ENCODE data around the gene HAUS3. TPM values are rescaled to one million over a fixed set of nuclear protein-coding genes. Genes with fewer than 3 reads are reported as not detected.

HAUS3 gene
- total RNA-seq, 4 donors from 2014 or later, result 7.4 to 29.9 (median 14.2) TPM

DNA sequence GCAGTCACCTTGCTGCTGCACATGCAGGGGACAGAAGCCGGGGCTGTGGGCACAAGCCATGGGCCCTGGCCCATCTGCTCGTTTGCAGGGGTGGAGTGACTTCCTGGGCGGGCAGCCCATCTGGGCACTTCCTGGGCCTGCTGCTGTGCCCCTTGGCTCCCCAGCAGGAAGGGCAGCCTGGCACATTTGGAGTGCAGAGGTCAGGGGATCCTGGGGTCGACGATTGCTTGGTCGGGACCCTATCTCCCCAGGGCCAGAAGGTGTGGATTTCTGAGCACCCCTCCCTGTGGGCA is 30.9 kb upstream of the HAUS3 start:
- no peak overlapping the region for H3K4me3 ChIP-seq
- intact Hi-C loops (cut with DNase I; ENCODE audit: low total_unique reads), result no loop called here
- H3K36me3 ChIP-seq, result no peaks in the 10 kb centered on the region
- no peak for DNase-seq
- H3K9me3 ChIP-seq, result no peaks in the 10 kb centered on the region
- H3K4me1 ChIP-seq, result no peaks in the 10 kb centered on the region
- no peak for TF ChIP-seq POLR2A (IDR thresholded peaks at IDR 0.05)
- TF ChIP-seq, protein P1, sequence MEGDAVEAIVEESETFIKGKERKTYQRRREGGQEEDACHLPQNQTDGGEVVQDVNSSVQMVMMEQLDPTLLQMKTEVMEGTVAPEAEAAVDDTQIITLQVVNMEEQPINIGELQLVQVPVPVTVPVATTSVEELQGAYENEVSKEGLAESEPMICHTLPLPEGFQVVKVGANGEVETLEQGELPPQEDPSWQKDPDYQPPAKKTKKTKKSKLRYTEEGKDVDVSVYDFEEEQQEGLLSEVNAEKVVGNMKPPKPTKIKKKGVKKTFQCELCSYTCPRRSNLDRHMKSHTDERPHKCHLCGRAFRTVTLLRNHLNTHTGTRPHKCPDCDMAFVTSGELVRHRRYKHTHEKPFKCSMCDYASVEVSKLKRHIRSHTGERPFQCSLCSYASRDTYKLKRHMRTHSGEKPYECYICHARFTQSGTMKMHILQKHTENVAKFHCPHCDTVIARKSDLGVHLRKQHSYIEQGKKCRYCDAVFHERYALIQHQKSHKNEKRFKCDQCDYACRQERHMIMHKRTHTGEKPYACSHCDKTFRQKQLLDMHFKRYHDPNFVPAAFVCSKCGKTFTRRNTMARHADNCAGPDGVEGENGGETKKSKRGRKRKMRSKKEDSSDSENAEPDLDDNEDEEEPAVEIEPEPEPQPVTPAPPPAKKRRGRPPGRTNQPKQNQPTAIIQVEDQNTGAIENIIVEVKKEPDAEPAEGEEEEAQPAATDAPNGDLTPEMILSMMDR (IDR thresholded peaks at IDR 0.05), result no peak
- no peaks in the 10 kb centered on the region for H3K27me3 ChIP-seq
- no peak overlapping the region for H3K27ac ChIP-seq

DNA sequence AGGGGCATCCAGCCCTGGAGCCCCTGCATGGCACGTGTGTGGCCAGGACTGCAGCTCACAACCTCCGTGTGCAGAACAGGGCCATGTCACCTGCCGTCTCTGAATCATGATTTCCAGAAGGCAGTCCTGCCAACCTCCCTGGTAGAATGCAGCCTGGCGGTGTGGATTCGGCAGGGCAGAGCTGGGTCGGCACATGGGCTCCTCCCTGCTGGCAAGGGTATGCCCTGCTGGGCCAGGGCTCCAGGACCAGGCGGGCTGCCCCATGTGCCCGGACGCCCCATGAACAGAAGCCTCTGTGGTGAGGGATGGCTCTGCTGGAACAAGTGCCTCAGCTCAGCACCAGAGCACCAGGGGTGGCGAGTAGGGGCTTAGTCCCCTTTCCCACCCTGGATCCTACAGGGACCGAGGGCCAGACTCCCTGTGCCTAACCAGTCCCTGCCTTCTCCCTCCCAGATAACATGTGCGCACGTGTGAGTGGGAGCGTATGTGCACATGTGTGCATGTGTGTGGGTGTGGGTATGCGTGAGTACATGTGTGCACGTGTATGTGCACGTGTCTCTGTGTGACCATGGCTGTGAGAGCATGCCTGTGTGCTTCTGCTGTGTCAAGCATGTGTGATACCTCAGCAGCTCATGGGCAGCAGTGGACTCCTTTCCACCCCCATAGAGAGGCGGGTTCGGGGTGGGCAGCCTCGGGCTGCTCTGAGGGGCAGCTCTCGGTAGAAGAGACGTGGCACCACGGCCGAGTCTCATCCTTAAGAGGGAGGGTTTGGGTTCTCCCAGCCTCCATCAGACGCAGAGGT is 30.3 kb upstream of the HAUS3 start:
- Histone ChIP-seq H3K27me3 (no peaks in the 10 kb centered on the region), H3K36me3 (no peaks in the 10 kb centered on the region), H3K4me1 (no peaks in the 10 kb centered on the region), H3K27ac (no peak overlapping the region), H3K9me3 (no peaks in the 10 kb centered on the region), H3K4me3 (no peak overlapping the region)
- TF ChIP-seq, protein P1 (IDR thresholded peaks at IDR 0.05), result no peak
- no peak for TF ChIP-seq POLR2A (IDR thresholded peaks at IDR 0.05)
- no peak for DNase-seq
- intact Hi-C loops (cut with DNase I; ENCODE audit: low total_unique reads), result no loop called here

DNA sequence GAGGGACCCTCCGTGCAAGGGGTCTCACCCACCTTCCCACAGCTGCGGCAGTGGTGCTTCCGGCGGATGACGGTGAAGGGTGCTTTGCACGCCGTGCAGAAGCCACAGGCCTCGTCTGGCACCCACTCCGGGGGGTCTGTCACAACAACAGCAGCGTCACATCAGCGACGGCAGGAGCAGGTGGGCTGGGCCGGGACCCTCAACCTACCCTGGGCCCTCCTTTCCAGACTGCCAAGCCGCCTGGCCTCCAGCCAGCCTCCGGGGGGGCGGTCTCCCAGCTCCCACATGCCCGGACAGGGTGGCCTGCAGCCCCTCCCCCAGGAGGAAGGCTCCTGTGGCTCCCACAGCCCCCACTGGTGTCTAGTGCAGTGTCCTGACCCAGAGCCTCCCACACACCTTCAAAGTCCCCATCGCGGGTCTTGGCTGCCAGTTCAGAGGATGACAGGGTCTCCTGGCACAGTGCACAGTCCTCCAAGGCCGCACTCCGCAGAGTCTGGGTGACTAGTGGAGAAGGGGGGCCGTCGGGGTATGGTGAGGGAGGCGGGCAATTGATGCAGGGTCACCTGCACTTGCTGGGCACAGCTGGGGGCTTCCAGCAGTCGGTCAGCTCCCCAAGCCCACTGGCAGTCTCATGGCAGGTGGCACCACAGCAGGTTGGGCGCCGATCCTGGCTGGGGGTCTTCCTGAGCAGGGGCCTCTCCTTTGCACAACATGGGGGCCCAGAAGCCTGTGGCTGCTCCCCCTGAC is 29.5 kb upstream of the HAUS3 start:
- Histone ChIP-seq H3K9me3 (no peaks in the 10 kb centered on the region), H3K36me3 (no peaks in the 10 kb centered on the region), H3K4me1 (peaks cover 0 to 5% of the 10 kb centered on the region in 2 donors), H3K27ac (no peak overlapping the region), H3K27me3 (no peaks in the 10 kb centered on the region), H3K4me3 (no peak overlapping the region)
- no peak for DNase-seq
- intact Hi-C loops (cut with DNase I; ENCODE audit: low total_unique reads), result no loop called here
- no peak for TF ChIP-seq POLR2A (IDR thresholded peaks at IDR 0.05)
- TF ChIP-seq, protein P1 (IDR thresholded peaks at IDR 0.05), result no peak

DNA sequence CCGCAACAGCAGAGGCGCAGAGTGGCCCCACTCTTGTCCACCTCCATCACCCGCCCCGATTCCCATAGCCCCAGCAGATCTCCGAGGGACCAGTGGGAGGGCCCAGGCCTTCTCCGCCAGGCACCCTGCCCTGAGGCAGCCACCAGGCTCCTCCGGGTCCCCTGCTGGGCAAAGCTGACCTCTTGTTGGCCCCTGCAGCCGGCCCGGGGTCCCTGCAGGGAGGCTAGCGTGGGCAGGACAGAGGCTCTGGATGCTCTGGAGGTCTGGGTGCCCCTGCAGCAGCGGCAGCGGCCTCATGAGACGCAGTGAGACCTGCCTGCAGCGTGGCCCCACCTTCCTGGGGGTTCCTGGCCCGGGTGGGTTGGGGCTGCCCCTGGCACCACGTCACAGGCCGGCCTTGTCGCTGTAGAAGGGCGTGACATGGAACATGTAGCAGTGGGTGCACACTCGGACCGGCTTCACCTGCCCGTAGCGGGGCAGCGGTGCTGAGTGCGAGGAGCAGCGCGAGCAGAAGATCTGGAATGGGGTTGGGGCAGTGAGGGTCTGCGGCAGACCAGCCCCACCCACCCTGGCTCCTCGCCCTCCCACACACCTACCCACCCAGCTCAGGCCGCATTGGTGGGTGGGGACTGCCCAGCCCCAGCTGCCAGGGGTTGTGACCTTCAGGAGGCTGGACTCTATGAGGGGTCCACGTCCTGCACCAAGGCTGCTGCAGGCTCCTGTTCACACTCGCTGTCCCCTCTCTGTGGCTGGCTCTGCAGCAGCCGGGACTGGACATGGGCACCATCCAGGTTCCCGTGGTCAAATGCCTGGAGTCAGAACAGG is 28.6 kb upstream of the HAUS3 start:
- no peak for DNase-seq
- H3K27me3 ChIP-seq, result no peaks in the 10 kb centered on the region
- TF ChIP-seq, protein P1 (IDR thresholded peaks at IDR 0.05), result no peak
- TF ChIP-seq POLR2A (IDR thresholded peaks at IDR 0.05), result no peak
- H3K36me3 ChIP-seq, result no peaks in the 10 kb centered on the region
- no peak overlapping the region for H3K27ac ChIP-seq
- H3K9me3 ChIP-seq, result no peaks in the 10 kb centered on the region
- no peak overlapping the region for H3K4me3 ChIP-seq
- intact Hi-C loops (cut with DNase I; ENCODE audit: low total_unique reads), result no loop called here
- H3K4me1 ChIP-seq, result peaks cover 0 to 11% of the 10 kb centered on the region in 2 donors

Data from uterus (tissue), 4 donors.